Activated CD4-positive, alpha-beta T cell treated with anti-CD3 and anti-CD28 coated beads, Interleukin-2, amount 50 U/mL, for 4 hours (primary cell): ENCODE data around the gene ZNF791.
"Not testable (repeated sequence)": the region's sequence is repeated elsewhere in the genome, so short reads cannot be mapped to it uniquely, and the experiment has no call there.

Source experiments
- DNase-seq, 2 experiments: peaks; one replicate each; pipeline ENCODE4 v3.0.0-alpha.2; 2020

The ZNF791 gene

GRCh38 chr19:12668346-12668745, 57.6 kb downstream of the ZNF791 start:
- no peak for DNase-seq

DNA sequence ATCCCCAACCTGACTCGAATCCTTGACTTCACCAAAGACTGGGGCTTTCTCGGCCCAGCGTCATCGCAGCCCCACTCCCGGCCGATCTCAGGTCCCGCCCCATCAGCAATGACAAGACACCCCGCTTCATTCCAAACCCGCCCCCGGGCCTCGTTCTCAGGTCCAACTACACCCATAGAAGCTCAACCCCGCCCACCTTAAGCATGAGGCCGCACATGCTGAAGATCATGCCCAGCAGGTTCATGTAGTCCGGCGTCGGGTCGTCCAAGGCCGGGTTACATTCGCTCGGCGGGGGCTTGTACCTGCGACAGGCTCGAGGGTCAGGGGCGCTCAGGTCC, 58.2 kb downstream of the ZNF791 start:
- DNase-seq, result peak; percentile 67 to 73

GRCh38 chr19:12669270-12670158, 58.8 kb downstream of the ZNF791 start:
- DNase-seq, result peak; percentile 63 to 64

- no peak for DNase-seq
Measured at GRCh38 chr19:12670159-12670928, 59.6 kb downstream of the ZNF791 start.

DNA sequence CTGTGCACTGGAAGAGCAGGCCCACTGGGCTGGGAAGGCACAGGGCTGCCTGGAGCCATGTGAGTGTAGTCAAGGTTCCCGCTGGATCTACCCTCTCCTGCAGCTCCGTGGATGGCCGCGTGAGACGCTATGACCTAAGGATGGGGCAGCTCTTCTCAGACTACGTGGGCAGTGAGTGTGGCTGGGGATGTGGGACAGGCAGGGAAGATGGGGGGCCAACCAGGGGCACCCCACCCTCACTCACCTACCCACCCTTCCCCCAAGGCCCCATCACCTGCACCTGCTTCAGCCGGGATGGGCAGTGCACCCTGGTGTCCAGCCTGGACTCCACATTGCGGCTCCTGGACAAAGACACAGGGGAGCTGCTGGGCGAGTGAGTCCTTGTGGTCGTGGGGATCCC, 62.0 kb downstream of the ZNF791 start:
- no peak for DNase-seq

DNA sequence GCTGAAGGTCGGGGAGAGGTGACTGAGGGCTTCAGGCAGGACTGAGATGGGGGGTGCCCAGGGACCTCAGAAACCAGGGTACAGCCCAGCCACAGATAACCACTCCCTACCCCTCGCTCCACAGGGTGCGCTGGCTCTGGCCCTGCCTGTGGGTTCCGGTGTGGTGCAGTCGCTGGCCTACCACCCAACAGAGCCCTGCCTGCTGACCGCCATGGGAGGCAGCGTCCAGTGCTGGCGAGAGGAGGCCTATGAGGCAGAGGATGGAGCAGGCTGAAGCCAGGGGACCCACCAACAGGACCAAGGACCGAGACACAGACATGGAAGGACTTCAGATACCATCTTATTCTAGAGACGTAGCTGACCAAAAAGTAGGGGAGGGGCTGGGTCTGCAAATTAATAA, 64.7 kb downstream of the ZNF791 start:
- DNase-seq, result no peak

DNA sequence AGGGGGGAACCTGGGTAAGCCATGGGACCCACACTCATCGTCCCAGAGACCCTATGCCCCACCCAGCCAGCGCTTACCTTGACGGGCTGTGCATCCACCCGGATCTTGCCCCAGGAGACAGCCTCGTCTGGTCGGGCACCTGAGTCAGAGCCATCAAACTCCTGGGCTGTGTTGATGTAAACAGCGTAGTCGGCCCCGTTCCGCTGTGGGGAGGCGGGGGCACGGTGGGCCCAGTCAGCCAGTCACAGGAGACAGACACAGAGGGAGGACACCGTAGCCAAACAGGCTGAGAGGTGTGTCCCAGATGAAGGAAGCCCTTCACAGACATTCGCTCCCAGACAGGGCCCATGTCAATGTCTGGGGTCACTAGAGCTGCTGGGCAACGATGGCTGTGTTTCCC, 65.2 kb downstream of the ZNF791 start:
- DNase-seq, result no peak

DNA sequence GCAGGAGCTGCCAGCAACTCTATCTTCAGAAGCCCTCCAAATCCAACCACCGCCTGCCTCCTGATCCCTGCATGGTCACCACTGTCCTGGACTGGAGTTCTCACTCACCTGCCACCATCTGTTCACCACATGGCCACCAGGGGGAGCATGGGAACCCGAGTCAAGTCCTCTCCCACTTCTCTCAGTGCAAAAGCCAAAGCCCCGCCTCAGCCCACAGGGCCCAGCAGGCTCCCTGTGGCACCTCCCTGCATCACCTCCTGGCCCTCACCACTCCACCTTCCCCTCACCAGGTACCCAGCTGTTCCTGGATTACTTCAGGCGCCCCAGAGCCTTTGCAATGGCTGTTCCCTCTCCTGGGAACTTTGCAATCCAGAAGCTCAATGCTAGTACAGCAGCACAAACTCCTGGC, 65.7 kb downstream of the ZNF791 start:
- peak; percentile 85 for DNase-seq

GRCh38 chr19:12676928-12677327, 66.2 kb downstream of the ZNF791 start:
- no peak for DNase-seq

DNA sequence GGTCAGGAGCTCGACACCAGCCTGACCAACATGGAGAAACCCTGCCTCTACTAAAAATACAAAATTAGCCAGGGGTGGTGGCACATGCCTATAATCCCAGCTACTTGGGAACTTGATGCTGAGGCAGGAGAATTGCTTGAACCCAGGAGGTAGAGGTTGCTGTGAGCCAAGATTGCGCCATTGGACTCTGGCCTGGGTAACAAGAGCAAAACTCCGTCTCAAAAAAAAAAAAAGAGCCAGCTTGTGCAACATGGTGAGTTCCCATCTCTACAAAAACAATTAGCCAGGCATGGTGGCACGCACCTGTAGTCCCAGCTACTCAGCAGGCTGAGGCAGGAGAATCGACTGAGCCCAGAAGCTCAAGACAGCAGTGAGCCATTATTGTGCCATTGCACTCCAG, 67.3 kb downstream of the ZNF791 start:
- not testable (repeated sequence) for DNase-seq

- no peak for DNase-seq
Measured at GRCh38 chr19:12680034-12680433, 69.3 kb downstream of the ZNF791 start.

- peak; percentile 84 to 88 for DNase-seq
Measured at GRCh38 chr19:12681074-12681987, 70.6 kb downstream of the ZNF791 start, which contains the start of gene DHPS. DHPS (minus strand) TSS chr19:12681880; CDS start chr19:12681766, 114 bp downstream.
